Measurements from ENCODE around the gene UBE4B. TPM values are rescaled to one million over a fixed set of nuclear protein-coding genes. Genes with fewer than 3 reads are reported as not detected.

UBE4B gene
- total and polyA plus RNA-seq, 2 donors (not counting 1 experiment from before 2014, with no cell fraction given): 21.7 to 57.5 TPM

DNA sequence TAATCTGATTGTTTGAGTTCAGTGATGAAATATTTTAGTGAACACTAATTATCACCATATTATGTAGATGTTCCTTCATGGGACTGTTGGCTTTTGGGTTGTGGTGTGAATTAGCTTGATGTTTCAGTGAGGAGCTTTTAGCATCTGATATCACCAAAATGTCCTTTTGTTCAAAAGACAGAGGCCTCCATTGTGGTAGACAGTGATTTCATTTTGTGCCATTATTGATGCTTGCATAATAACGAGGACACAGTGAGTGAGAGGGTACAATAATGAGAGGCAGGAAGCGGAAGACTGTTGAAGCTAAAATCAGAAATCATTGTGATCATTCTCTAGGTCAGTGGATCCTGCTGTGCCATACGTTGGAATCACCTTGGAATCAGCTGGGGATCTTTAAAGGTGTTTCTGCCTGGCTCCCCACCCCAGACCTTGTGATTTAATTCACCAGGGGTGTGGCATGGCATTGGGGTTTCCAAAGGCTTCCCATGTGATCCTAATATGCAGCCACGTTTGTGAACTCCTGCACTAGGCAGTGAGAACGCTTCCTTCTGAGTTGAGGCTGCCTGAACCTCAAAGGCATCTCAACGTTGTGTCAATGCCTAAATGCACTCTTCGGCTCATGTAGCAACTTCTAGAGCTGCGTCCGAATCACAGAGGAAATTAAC is 95.5 kb downstream of the UBE4B start:
- POLR2A ChIA-PET: no interaction called here

DNA sequence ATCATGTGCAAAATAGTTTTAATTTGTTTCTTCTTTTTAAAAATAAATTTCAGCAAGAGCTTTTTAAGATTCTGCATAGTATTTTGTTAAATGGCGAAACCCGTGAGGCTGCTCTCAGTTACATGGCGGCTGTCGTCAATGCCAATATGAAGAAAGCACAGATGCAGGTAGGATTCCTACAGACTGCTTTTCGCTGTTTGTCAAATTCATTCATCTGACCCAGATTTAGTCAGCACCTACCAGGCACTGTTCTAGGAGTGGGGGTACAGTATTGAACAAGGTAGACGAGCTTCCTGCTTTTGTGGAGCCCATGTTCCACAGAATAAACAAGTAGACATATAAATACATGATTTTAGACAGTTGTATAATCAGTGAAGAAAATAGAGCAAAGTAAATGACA is 99.6 kb downstream of the UBE4B start:
- H3K4me3 ChIP-seq (ENCODE audit: control extremely low read depth in 1 of 5, extremely low read depth in 1 of 5, insufficient read depth in 1 of 5, low read depth in 2 of 5, low read length in 4 of 5): no peak overlapping the region
- no peak overlapping the region for H2AFZ ChIP-seq (ENCODE audit: insufficient read depth, low read depth, low read length, poor library complexity, severe bottlenecking)
- H3K4me2 ChIP-seq (replicated peaks; ENCODE audit: low read depth, low read length, poor library complexity, severe bottlenecking): no peak overlapping the region
- H3K27ac ChIP-seq (ENCODE audit: low read length in 2 of 2): no peak overlapping the region
- H4K20me1 ChIP-seq (ENCODE audit: control insufficient read depth, insufficient read depth, low read length, poor library complexity, severe bottlenecking): no peaks in the 10 kb centered on the region
- H3K27me3 ChIP-seq (replicated peaks in 1 of 4; ENCODE audit: control extremely low read depth in 1 of 4, control insufficient read depth in 3 of 4, insufficient read depth in 4 of 4, low read length in 3 of 4): no peaks in the 10 kb centered on the region
- Mint-ChIP-seq H3K27me3 (no peaks in the 10 kb centered on the region), H3K4me1 (no peaks in the 10 kb centered on the region), H3K9me3 (ENCODE audit: insufficient read depth) (no peaks in the 10 kb centered on the region), H3K4me3 (no peak overlapping the region), H3K27ac (no peak overlapping the region)
- no peak for ATAC-seq (ENCODE audit: low read depth)
- H3K79me2 ChIP-seq (ENCODE audit: control insufficient read depth, insufficient read depth, low read length): no peaks in the 10 kb centered on the region
- H3K9me3 ChIP-seq (ENCODE audit: control extremely low read depth in 1 of 3, control insufficient read depth in 2 of 3, insufficient read depth in 1 of 3, low read length in 2 of 3): no peaks in the 10 kb centered on the region
- no peaks in the 10 kb centered on the region for H3K4me1 ChIP-seq (ENCODE audit: control insufficient read depth in 2 of 2, insufficient read depth in 2 of 2, low read length in 2 of 2)
- WGBS (ENCODE audit: insufficient coverage): 100% methylated on average over 5 of the region's 6 CpGs
- no peak for DNase-seq
- POLR2A ChIA-PET: no interaction called here
- CTCF ChIA-PET: interaction anchor here (0.6 kb wide), 1 partner anchor 1650 kb away, joined by 3 read pairs; no protein-coding TSS in a partner anchor
- intact Hi-C loops (cut with micrococcal nuclease): no loop called here
- H3K36me3 ChIP-seq (replicated peaks in 1 of 2; ENCODE audit: control extremely low read depth in 1 of 2, control insufficient read depth in 1 of 2, extremely low read depth in 1 of 2, insufficient read depth in 2 of 2, low read length in 1 of 2): peaks cover 1 to 53% of the 10 kb centered on the region in 2 experiments
- TF ChIP-seq, protein P1, sequence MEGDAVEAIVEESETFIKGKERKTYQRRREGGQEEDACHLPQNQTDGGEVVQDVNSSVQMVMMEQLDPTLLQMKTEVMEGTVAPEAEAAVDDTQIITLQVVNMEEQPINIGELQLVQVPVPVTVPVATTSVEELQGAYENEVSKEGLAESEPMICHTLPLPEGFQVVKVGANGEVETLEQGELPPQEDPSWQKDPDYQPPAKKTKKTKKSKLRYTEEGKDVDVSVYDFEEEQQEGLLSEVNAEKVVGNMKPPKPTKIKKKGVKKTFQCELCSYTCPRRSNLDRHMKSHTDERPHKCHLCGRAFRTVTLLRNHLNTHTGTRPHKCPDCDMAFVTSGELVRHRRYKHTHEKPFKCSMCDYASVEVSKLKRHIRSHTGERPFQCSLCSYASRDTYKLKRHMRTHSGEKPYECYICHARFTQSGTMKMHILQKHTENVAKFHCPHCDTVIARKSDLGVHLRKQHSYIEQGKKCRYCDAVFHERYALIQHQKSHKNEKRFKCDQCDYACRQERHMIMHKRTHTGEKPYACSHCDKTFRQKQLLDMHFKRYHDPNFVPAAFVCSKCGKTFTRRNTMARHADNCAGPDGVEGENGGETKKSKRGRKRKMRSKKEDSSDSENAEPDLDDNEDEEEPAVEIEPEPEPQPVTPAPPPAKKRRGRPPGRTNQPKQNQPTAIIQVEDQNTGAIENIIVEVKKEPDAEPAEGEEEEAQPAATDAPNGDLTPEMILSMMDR (IDR thresholded peaks at IDR 0.05): no peak
- no peak for TF ChIP-seq EZH2 (IDR thresholded peaks at IDR 0.05; ENCODE audit: borderline replicate concordance, insufficient read depth, low read depth, low read length, poor library complexity, severe bottlenecking)
- no peak overlapping the region for H3K9ac ChIP-seq (ENCODE audit: low read length)

More for the DNA sequence above, 95.5 kb downstream of the UBE4B start:
- Mint-ChIP-seq H3K27ac (no peak overlapping the region), H3K4me3 (no peak overlapping the region), H3K4me1 (no peaks in the 10 kb centered on the region), H3K9me3 (ENCODE audit: insufficient read depth) (no peaks in the 10 kb centered on the region), H3K27me3 (no peaks in the 10 kb centered on the region)
- H3K4me2 ChIP-seq (replicated peaks; ENCODE audit: low read depth, low read length, poor library complexity, severe bottlenecking): no peak overlapping the region
- H3K4me1 ChIP-seq (ENCODE audit: control insufficient read depth in 2 of 2, insufficient read depth in 2 of 2, low read length in 2 of 2): no peaks in the 10 kb centered on the region
- H4K20me1 ChIP-seq (ENCODE audit: control insufficient read depth, insufficient read depth, low read length, poor library complexity, severe bottlenecking): no peaks in the 10 kb centered on the region
- TF ChIP-seq EZH2 (IDR thresholded peaks at IDR 0.05; ENCODE audit: borderline replicate concordance, insufficient read depth, low read depth, low read length, poor library complexity, severe bottlenecking): no peak
- TF ChIP-seq, protein P1 (IDR thresholded peaks at IDR 0.05): no peak
- H3K9ac ChIP-seq (ENCODE audit: low read length): no peak overlapping the region
- H3K79me2 ChIP-seq (ENCODE audit: control insufficient read depth, insufficient read depth, low read length): no peaks in the 10 kb centered on the region
- CTCF ChIA-PET: no interaction called here
- no peak overlapping the region for H3K27ac ChIP-seq (ENCODE audit: low read length in 2 of 2)
- ATAC-seq (ENCODE audit: low read depth): no peak
- H3K36me3 ChIP-seq (replicated peaks in 1 of 2; ENCODE audit: control extremely low read depth in 1 of 2, control insufficient read depth in 1 of 2, extremely low read depth in 1 of 2, insufficient read depth in 2 of 2, low read length in 1 of 2): peaks cover 3 to 39% of the 10 kb centered on the region in 2 experiments
- H2AFZ ChIP-seq (ENCODE audit: insufficient read depth, low read depth, low read length, poor library complexity, severe bottlenecking): no peak overlapping the region
- no peak overlapping the region for H3K4me3 ChIP-seq (ENCODE audit: control extremely low read depth in 1 of 5, extremely low read depth in 1 of 5, insufficient read depth in 1 of 5, low read depth in 2 of 5, low read length in 4 of 5)
- no peaks in the 10 kb centered on the region for H3K27me3 ChIP-seq (replicated peaks in 1 of 4; ENCODE audit: control extremely low read depth in 1 of 4, control insufficient read depth in 3 of 4, insufficient read depth in 4 of 4, low read length in 3 of 4)
- intact Hi-C loops (cut with micrococcal nuclease): no loop called here
- WGBS (ENCODE audit: insufficient coverage): 99% methylated on average over 9 of the region's 9 CpGs
- H3K9me3 ChIP-seq (ENCODE audit: control extremely low read depth in 1 of 3, control insufficient read depth in 2 of 3, insufficient read depth in 1 of 3, low read length in 2 of 3): no peaks in the 10 kb centered on the region
- no peak for DNase-seq

Data from B cell (primary cell).